NCI-H2171 treated with DMSO at 0.1 percent for 48 hours (cell line): ENCODE results near the gene RHBDD1.

Source experiments
- DNase-seq: peaks from one replicate; lab custom pipeline; 2025; lab: John Stamatoyannopoulos, UW

The RHBDD1 gene

GRCh38 chr2:227031379-227031778, 195.5 kb downstream of the RHBDD1 start:
- no peak for DNase-seq

- DNase-seq = no peak
Observed at GRCh38 chr2:227033471-227034148, 197.8 kb downstream of the RHBDD1 start.

GRCh38 chr2:227035711-227036367, 200.0 kb downstream of the RHBDD1 start:
- no peak for DNase-seq

GRCh38 chr2:227036527-227036926, 200.7 kb downstream of the RHBDD1 start:
- no peak for DNase-seq

GRCh38 chr2:227038550-227039189, 202.8 kb downstream of the RHBDD1 start:
- no peak for DNase-seq

GRCh38 chr2:227043981-227044380, 208.1 kb downstream of the RHBDD1 start:
- DNase-seq = no peak
